Activated T-cell treated with anti-CD3 and anti-CD28 coated beads, Interleukin-2, amount 50 U/mL, for 24 hours (primary cell): Measurements from ENCODE around the gene CXCL9.
"Not testable (repeated sequence)": the region's sequence is repeated elsewhere in the genome, so short reads cannot be mapped to it uniquely, and the experiment has no call there.

Experiments
- DNase-seq: peaks from one replicate; pipeline ENCODE4 v3.0.0-alpha.2; 2020
- H3K27ac Mint-ChIP-seq: 2 replicates; pipeline ENCODE4 v1.8.0; 2020; ENCODE audit warnings: mild to moderate bottlenecking, mixed read lengths
- H3K27me3 Mint-ChIP-seq: 2 replicates; pipeline ENCODE4 v1.8.0; 2020; ENCODE audit warnings: mixed read lengths
- H3K36me3 Mint-ChIP-seq: 2 replicates; pipeline ENCODE4 v1.8.0; 2020; ENCODE audit warnings: low read depth, mixed read lengths
- H3K4me1 Mint-ChIP-seq: 2 replicates; pipeline ENCODE4 v1.8.0; 2020; ENCODE audit warnings: low read depth, mixed read lengths
- H3K4me3 Mint-ChIP-seq: 2 replicates; pipeline ENCODE4 v1.8.0; 2020; ENCODE audit warnings: mild to moderate bottlenecking, moderate library complexity, mixed read lengths
- H3K9me3 Mint-ChIP-seq: 2 replicates; pipeline ENCODE4 v1.8.0; 2020; ENCODE audit warnings: mixed read lengths

The CXCL9 gene

GRCh38 chr4:76001700-76002099, 5.6 kb downstream of the CXCL9 start:
- no peak overlapping the region for H3K4me3 Mint-ChIP-seq
- no peaks in the 10 kb centered on the region for H3K9me3 Mint-ChIP-seq
- peaks cover 3% of the 10 kb centered on the region for H3K4me1 Mint-ChIP-seq

GRCh38 chr4:76000279-76000678, 7.0 kb downstream of the CXCL9 start:
- Mint-ChIP-seq H3K27ac (no peak overlapping the region), H3K4me1 (peaks cover 3% of the 10 kb centered on the region), H3K36me3 (no peaks in the 10 kb centered on the region), H3K27me3 (peaks cover 8% of the 10 kb centered on the region), H3K9me3 (no peaks in the 10 kb centered on the region), H3K4me3 (no peak overlapping the region)
- no peak for DNase-seq

More at GRCh38 chr4:76001700-76002099, 5.6 kb downstream of the CXCL9 start:
- Mint-ChIP-seq H3K27me3 (peaks cover 17% of the 10 kb centered on the region), H3K27ac (no peak overlapping the region), H3K36me3 (no peaks in the 10 kb centered on the region)
- no peak for DNase-seq

GRCh38 chr4:75998525-75999147, 8.7 kb downstream of the CXCL9 start:
- not testable (repeated sequence) for H3K27ac Mint-ChIP-seq, DNase-seq, H3K4me1 Mint-ChIP-seq, H3K27me3 Mint-ChIP-seq, H3K4me3 Mint-ChIP-seq, H3K9me3 Mint-ChIP-seq, H3K36me3 Mint-ChIP-seq

- Mint-ChIP-seq H3K9me3 (no peaks in the 10 kb centered on the region), H3K27ac (no peak overlapping the region), H3K27me3 (no peaks in the 10 kb centered on the region), H3K36me3 (no peaks in the 10 kb centered on the region), H3K4me3 (no peak overlapping the region), H3K4me1 (no peaks in the 10 kb centered on the region)
- DNase-seq, result no peak
These were observed 9.4 kb downstream of the CXCL9 start for GRCh38 chr4:75997946-75998345.

GRCh38 chr4:75997081-75997480, 10.2 kb downstream of the CXCL9 start:
- Mint-ChIP-seq H3K9me3 (no peaks in the 10 kb centered on the region), H3K4me1 (no peaks in the 10 kb centered on the region), H3K4me3 (no peak overlapping the region), H3K27ac (no peak overlapping the region), H3K27me3 (no peaks in the 10 kb centered on the region), H3K36me3 (no peaks in the 10 kb centered on the region)
- DNase-seq, result no peak

GRCh38 chr4:75995727-75996126, 11.6 kb downstream of the CXCL9 start:
- H3K4me3 Mint-ChIP-seq, result no peak overlapping the region

GRCh38 chr4:75992462-75992861, 14.8 kb downstream of the CXCL9 start:
- Mint-ChIP-seq H3K27ac (no peak overlapping the region), H3K4me1 (peaks cover 30% of the 10 kb centered on the region), H3K9me3 (no peaks in the 10 kb centered on the region), H3K27me3 (no peaks in the 10 kb centered on the region), H3K4me3 (no peak overlapping the region), H3K36me3 (peaks cover 32% of the 10 kb centered on the region)
- no peak for DNase-seq

More at GRCh38 chr4:75995727-75996126, 11.6 kb downstream of the CXCL9 start:
- Mint-ChIP-seq H3K36me3 (peaks cover under 1% of the 10 kb centered on the region), H3K4me1 (peaks cover 7% of the 10 kb centered on the region), H3K9me3 (no peaks in the 10 kb centered on the region), H3K27me3 (no peaks in the 10 kb centered on the region), H3K27ac (no peak overlapping the region)
- DNase-seq, result peak; percentile 43

- Mint-ChIP-seq H3K4me3 (peak overlapping the region; percentile 92), H3K36me3 (peaks cover 38% of the 10 kb centered on the region), H3K4me1 (peaks cover 30% of the 10 kb centered on the region), H3K27me3 (no peaks in the 10 kb centered on the region), H3K27ac (peak overlapping the region; percentile 92), H3K9me3 (no peaks in the 10 kb centered on the region)
- no peak for DNase-seq
These were observed 17.3 kb downstream of the CXCL9 start for GRCh38 chr4:75989846-75990528.

- no peaks in the 10 kb centered on the region for H3K27me3 Mint-ChIP-seq
- H3K4me1 Mint-ChIP-seq, result peaks cover 26% of the 10 kb centered on the region
- no peak for DNase-seq
- no peak overlapping the region for H3K27ac Mint-ChIP-seq
- peaks cover 56% of the 10 kb centered on the region for H3K36me3 Mint-ChIP-seq
- H3K4me3 Mint-ChIP-seq, result no peak overlapping the region
- no peaks in the 10 kb centered on the region for H3K9me3 Mint-ChIP-seq
These were observed 22.2 kb downstream of the CXCL9 start for GRCh38 chr4:75985116-75985515.

GRCh38 chr4:75980576-75980975, 26.7 kb downstream of the CXCL9 start:
- Mint-ChIP-seq H3K4me3 (no peak overlapping the region), H3K27ac (peak overlapping the region; percentile 33), H3K9me3 (no peaks in the 10 kb centered on the region), H3K27me3 (no peaks in the 10 kb centered on the region), H3K36me3 (peaks cover 62% of the 10 kb centered on the region), H3K4me1 (peaks cover 3% of the 10 kb centered on the region)
- no peak for DNase-seq

GRCh38 chr4:75976177-75976576, 31.1 kb downstream of the CXCL9 start:
- no peak overlapping the region for H3K4me3 Mint-ChIP-seq
- H3K4me1 Mint-ChIP-seq, result no peaks in the 10 kb centered on the region
- DNase-seq, result no peak
- H3K27me3 Mint-ChIP-seq, result no peaks in the 10 kb centered on the region
- no peak overlapping the region for H3K27ac Mint-ChIP-seq
- no peaks in the 10 kb centered on the region for H3K9me3 Mint-ChIP-seq
- H3K36me3 Mint-ChIP-seq, result peaks cover 87% of the 10 kb centered on the region

GRCh38 chr4:75973766-75974165, 33.5 kb downstream of the CXCL9 start:
- Mint-ChIP-seq H3K9me3 (no peaks in the 10 kb centered on the region), H3K4me1 (no peaks in the 10 kb centered on the region), H3K36me3 (peaks cover 93% of the 10 kb centered on the region), H3K27me3 (no peaks in the 10 kb centered on the region), H3K4me3 (no peak overlapping the region), H3K27ac (no peak overlapping the region)
- no peak for DNase-seq

- H3K4me3 Mint-ChIP-seq, result no peak overlapping the region
- H3K27ac Mint-ChIP-seq, result peak overlapping the region; percentile 19
- no peaks in the 10 kb centered on the region for H3K4me1 Mint-ChIP-seq
- no peak for DNase-seq
- peaks cover 99% of the 10 kb centered on the region for H3K36me3 Mint-ChIP-seq
- no peaks in the 10 kb centered on the region for H3K27me3 Mint-ChIP-seq
- peaks cover 6% of the 10 kb centered on the region for H3K9me3 Mint-ChIP-seq
These were observed 39.2 kb downstream of the CXCL9 start for GRCh38 chr4:75968084-75968483.

- no peak for DNase-seq
- Mint-ChIP-seq H3K4me1 (no peaks in the 10 kb centered on the region), H3K36me3 (peaks cover 98% of the 10 kb centered on the region), H3K4me3 (no peak overlapping the region), H3K9me3 (peaks cover 6% of the 10 kb centered on the region), H3K27ac (no peak overlapping the region), H3K27me3 (no peaks in the 10 kb centered on the region)
These were observed 43.8 kb downstream of the CXCL9 start for GRCh38 chr4:75963558-75963957.

- not testable (repeated sequence) for DNase-seq
- peaks cover 98% of the 10 kb centered on the region for H3K36me3 Mint-ChIP-seq
These were observed 45.2 kb downstream of the CXCL9 start for GRCh38 chr4:75962072-75962471.

More at GRCh38 chr4:75962072-75962471, 45.2 kb downstream of the CXCL9 start:
- not testable (repeated sequence) for H3K27me3 Mint-ChIP-seq, H3K27ac Mint-ChIP-seq, H3K4me3 Mint-ChIP-seq, H3K9me3 Mint-ChIP-seq, H3K4me1 Mint-ChIP-seq
